Superior temporal gyrus (tissue), 1 donor: ENCODE data around the gene RMDN3.

Experiments
- DNase-seq: peaks from one replicate; pipeline ENCODE4 v3.0.0-alpha.2; 2016; ENCODE audit errors: extremely low spot score

RMDN3 gene

DNA sequence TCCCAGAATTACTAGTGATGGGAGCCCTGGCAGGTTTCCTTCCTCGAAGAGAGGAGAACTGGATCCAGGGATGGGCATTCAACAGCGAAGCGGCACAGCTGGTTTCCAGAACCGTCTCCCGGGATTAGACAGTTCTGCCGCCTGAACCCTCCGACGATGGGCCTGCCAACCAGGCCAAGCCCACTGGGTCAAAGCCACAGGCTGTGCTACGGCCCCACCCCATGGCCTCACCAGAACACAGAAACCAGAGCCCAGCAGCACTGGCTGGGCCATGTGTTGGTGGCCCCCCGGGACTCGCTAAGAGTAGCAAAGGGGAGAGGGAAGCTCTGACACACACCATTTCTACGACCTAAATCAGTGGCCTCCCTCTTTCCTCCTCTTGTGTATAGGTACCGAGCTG, 17.0 kb upstream of the RMDN3 start:
- DNase-seq: no peak

GRCh38 chr15:40771242-40771641, 16.2 kb upstream of the RMDN3 start:
- no peak for DNase-seq

DNA sequence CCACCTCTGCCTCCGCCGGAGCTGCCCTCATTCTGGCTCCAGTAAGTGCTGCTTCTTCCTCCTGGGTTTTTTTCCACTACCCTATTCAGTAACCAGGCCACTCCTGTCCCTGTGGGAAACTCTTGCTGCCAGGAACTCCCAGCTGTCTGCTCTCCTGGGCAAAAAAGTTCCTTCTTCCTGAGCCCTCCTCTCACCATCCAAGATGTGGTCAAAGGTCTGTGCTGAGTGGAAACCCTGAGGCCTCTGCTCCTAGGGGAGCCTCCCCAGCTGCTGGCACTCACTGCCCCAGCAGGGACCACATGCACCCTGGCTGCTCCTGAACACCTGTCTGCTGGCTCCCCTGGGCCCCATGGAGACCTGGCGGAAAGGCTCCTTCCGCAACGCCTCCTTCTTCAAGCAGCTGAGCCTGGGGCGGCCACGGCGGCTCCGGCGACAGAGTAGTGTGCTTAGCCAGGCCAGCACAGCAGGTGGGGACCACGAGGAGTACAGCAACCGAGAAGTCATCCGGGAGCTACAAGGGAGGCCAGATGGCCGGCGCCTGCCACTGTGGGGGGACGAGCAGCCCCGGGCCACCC, 15.2 kb upstream of the RMDN3 start:
- no peak for DNase-seq

DNA sequence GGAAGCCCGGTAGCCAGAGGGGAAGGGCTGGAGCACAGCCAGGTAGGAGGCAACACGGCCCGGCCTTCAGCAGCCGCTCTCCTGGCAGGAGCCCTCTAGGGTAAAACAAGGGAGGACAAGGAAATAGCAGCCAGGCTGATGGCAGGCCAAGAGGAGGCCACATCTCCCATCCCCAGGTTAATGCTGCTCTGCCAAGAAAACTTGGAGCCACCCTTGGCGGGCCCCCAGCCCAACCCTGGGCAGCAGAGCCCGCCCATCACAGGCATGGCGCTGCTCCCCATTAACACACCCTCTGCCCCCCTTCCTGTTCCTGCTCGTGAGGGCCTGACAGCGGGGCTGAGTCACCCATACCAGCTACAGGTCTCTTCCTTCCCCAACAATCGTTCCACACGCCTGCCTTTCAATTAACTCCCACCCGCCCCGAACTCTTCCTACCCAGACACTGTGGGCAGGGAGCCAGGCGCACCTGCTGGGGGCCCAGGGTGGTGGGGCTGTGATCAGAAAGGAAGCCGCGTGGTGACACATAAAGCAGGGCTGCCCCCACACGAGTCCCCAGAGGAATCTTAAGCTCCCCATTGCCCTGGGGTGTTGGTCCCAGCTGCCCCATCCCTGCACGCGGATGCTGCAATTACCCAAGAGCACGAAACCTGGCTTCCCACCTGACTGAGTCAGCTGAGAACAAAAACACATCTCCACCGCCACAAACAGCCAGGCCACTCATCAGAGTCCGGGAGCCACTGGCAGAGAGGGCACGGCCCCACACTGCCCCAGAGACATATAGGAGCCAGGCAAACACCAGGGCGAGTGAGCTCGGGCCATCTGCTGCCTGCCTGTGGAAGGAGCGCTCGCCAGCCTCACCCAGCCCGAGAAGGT, 14.5 kb upstream of the RMDN3 start, which contains the start of gene C15orf62:
TSS of gene C15orf62 (plus strand) at position 707 of the 873 bp plus-strand sequence. CDS start 516 bp downstream, outside the sequence.
- no peak for DNase-seq

DNA sequence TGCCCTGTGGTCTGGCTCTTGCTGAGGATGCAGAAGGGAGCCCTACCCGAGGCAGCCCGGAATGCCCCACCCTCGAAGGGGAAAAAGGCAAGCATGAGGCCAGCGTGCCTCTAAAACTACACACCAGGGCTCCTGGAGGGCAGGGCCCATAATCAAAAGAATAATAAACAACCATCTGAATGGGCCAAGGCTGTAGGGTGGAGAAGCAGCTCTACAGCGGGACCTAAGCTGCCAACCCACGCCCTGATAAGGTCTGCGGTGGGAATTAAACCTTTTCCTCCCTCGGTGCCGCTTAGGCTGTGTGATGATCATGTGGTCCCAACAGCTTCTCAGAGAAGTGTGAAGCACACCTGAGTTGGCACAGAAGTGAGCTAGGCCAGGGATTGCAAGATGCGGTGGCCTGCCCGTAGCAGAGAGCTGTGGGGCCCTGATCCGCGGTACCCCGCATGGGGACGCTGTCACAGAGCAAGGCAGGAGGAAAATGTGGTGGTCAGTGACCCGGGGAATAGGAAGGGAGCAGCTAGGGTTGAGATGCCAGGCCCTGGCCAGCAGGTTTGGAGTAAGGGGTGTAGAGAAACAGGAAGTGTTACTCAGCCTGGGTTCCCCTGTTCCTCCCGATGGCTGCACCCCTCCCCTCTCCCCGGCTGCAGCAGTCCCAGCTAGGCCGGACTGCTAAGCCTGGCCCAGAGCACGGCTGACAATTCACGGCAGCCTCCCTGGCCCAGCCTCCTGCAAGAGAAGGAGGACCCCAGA, 13.6 kb upstream of the RMDN3 start:
- DNase-seq: no peak

DNA sequence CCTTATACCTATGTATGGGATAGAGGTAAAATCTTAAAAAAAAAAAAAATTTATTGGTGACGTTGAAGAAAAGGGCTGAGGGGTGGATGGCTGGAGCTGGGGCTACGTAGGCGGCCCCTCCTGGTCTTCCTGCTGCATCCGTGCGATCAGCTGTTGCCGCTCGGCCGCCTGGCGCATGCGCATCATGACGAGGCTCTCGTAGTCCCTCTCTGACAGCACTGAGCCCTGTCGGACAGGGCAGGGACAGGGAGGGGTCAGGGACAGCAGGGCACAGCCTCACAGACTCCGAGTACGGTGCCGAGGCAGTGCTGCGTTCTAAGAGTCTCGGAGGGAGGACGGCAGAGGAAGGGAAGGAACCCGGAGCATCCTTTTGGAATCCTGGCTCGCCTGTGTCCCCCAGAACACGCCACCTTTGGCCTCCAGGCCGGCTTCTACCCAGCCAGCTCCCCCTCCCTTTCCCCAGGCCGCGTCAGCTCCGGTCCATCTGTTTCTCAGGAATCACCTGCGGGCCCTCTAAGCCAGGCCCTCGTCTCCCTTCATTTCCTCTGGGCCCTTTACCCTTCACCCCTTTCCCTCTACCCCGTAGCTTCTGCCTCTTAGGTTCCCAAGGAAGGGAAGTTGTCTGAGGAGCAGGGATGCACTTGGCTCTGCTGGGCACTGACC, 12.9 kb upstream of the RMDN3 start:
- DNase-seq: no peak

- DNase-seq: no peak
Observed at GRCh38 chr15:40766906-40767837, 12.1 kb upstream of the RMDN3 start.

DNA sequence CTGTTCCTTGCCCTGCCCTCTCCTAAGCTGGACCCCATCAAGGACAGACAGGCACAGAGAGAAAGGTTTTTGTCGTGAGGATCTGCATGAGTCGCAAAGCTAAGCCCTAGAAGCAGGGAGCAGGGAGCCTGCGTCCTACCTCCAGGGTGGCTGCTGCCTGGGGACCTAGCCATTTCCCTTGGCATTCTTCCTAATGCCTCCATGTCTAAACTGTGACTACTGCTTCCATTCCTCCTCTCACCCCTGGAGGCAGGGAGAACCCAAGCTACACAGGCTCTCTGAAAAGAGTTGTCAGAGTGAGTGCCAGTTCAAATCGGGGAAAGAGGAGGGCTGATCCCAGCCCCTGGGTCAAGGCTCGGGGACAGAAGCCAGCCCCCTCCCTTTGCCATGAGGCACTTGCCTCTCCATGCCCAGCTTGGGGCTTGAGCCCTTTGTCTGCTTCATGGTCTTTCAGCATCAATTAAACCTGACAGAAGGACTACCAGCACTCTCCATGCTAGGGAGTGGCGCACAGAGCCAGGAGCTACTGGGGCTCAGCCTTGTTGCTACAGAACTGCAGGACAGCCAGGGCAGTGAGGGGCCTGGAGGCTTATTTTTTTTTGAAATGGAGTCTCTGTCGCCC, 11.3 kb upstream of the RMDN3 start:
- DNase-seq: no peak

GRCh38 chr15:40764629-40765103, 9.6 kb upstream of the RMDN3 start:
- no peak for DNase-seq

DNA sequence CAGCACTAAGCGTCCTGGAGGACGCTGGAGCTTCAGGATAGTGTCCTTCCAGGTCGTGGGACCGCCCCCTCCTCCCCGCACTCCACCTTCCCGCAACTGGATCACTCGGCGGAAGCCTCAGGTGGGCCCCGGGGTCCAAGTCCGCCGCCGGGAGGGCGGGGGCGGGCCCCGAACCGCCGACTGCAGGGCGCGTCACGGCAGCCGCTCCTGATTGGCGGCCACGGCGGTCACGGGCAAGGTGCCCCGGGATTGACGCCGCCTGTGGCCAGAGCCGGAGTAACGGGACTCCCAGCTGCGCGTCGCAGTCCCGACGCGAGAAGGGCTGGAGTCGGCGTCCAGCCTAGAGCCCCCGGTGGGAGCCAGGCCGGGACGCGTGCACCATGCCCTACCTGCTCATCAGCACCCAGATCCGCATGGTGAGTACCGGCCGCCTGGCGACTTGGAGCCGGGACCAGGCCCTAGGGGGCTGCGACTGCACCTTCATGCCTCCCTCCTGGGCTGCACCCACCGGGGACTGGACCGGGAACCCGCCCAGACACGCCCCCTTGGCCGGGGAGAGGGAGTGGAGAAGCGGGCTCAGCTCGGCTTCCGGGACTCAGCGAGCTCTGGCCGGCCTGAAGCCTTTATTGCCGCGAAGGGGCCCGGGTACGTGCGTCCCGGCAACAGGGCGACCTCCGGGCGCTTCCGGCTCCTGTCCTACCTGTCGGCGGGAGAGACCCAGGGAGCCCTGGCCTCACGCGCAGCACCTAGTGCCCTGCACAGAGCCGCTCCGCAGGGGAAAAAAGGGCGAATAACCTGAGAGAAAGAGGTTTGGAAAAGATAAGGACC, 9.0 kb upstream of the RMDN3 start, which contains the start of gene GCHFR:
TSS of gene GCHFR (plus strand) at position 268 of the 828 bp plus-strand sequence. CDS start at position 381, 113 bp downstream.
- DNase-seq: no peak

DNA sequence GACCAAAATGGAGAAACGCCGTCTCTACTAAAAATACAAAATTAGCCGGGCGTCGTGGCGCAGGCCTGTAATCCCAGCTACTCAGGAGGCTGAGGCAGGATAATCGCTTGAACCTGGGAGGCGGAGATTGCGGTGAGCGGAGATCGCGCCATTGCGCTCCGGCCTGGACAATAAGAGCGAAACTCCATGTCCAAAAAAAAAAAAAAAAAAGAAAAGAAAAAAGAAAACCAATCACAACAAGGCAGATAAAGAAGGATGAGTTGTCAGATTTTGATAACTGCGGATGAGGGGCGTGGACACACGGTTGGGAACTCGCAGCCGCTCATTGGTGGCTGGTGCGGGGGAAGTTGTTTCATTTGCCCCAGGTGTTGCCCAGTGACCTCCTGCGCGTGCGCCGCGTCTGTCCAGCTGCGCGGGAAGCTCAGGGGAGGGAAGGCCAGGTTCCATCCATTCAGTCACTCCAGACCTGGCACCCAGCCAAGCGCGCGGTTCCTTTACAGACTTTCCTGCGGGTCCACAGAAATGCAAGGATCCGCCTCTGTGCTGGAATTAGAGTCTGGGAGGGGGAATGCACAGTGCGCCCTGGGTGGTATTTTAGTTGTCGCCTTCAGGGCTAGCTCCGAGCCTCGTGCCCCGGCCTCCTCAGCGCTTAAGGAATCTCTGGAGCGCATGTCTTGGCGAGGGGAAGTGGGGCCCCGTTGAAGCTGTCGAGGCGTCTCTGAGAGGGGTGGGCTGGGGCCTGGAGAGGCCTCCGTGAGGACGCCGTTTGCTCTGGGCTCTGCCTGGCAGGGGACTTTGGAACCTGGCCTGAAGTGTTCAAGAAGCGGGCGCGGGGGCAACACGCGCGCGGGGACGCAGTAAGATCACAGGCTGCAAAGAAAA, 8.1 kb upstream of the RMDN3 start:
- DNase-seq: no peak

- no peak for DNase-seq
Observed at GRCh38 chr15:40759961-40760360, 4.9 kb upstream of the RMDN3 start.

GRCh38 chr15:40756938-40757337, 1.9 kb upstream of the RMDN3 start:
- no peak for DNase-seq

GRCh38 chr15:40755812-40756208, 756 bp upstream of the RMDN3 start:
- DNase-seq: peak; percentile 13

- DNase-seq: no peak
Observed at GRCh38 chr15:40754574-40754882, 526 bp downstream of the RMDN3 start.

GRCh38 chr15:40751745-40752144, 3.3 kb downstream of the RMDN3 start:
- no peak for DNase-seq

GRCh38 chr15:40750885-40751284, 4.2 kb downstream of the RMDN3 start:
- DNase-seq: no peak

- DNase-seq: no peak
Observed at GRCh38 chr15:40749151-40749630, 5.9 kb downstream of the RMDN3 start.
